ENCODE measurements around the gene BOD1. TPM values are rescaled to one million over a fixed set of nuclear protein-coding genes. Genes with fewer than 3 reads are reported as not detected.
A peak's percentile ranks its signal among the peaks of the same experiment; 100 is the strongest.

BOD1 gene
- total and polyA plus RNA-seq, 9 of the 15 experiments (the other 6 are each of a cell fraction or from before 2014, with no cell fraction given) = 10.1 to 31.6 (median 22.6) TPM

GRCh38 chr5:173653822-173654523 lies 37.5 kb upstream of the BOD1 start:
- ChIA-PET CTCF (ENCODE audit: low intra/inter-chr PET ratio) (no interaction called here), POLR2A (interaction anchor here (1.0 to 2.2 kb wide), 3 partner anchors 13 to 193 kb away, joined by 3 to 7 read pairs (median 5); no protein-coding TSS in a partner anchor)
- H2AFZ ChIP-seq (ENCODE audit: low read depth, low read length) = no peak overlapping the region
- 0 out of 5 replicates have a peak, but pooled peaks cover 0 to under 1% of the 10 kb centered on the region in 2 experiments for H3K4me1 ChIP-seq (replicated peaks in 1 of 2; ENCODE audit: control insufficient read depth in 2 of 2, insufficient read depth in 2 of 2, low read length in 2 of 2)
- H3K9me1 ChIP-seq (ENCODE audit: control insufficient read depth, insufficient read depth, low read length) = no peaks in the 10 kb centered on the region
- intact Hi-C loops (cut with micrococcal nuclease) = no loop called here
- no peak overlapping the region for H3K9ac ChIP-seq (ENCODE audit: insufficient read depth in 1 of 2, low read depth in 2 of 2, low read length in 2 of 2)
- H3K36me3 ChIP-seq (ENCODE audit: control insufficient read depth, insufficient read depth, low read length) = no peaks in the 10 kb centered on the region
- H3K9me3 ChIP-seq (replicated peaks; ENCODE audit: control insufficient read depth, insufficient read depth, low read depth, low read length) = peaks cover 4% of the 10 kb centered on the region; the same call in 1 of the 2 replicates
- ATAC-seq = no peak
- H3K27ac ChIP-seq (ENCODE audit: extremely low read depth, low read depth, low read length) = no peak overlapping the region
- no peaks in the 10 kb centered on the region for H3K27me3 ChIP-seq (ENCODE audit: control insufficient read depth in 2 of 2, insufficient read depth in 2 of 2, low read length in 2 of 2)
- TF ChIP-seq ZFP36 (IDR thresholded peaks at IDR 0.05; ENCODE audit: low read depth, low read length, partially characterized antibody) (peak; percentile 93), HNRNPL (IDR thresholded peaks at IDR 0.05; ENCODE audit: low read depth, low read length) (no peak), NCOA6 (IDR thresholded peaks at IDR 0.05) (no peak), CBX5 (IDR thresholded peaks at IDR 0.05; ENCODE audit: borderline replicate concordance, low read depth) (0 out of 2 replicates have a peak, but pooled peaks have one; percentile 11), LCOR (CRISPR knock-in tag; IDR thresholded peaks at IDR 0.05) (no peak)
- no TSS peak for BruUV-seq (replicated peaks)
- no peaks in the 10 kb centered on the region for H3K79me2 ChIP-seq (ENCODE audit: control insufficient read depth, insufficient read depth, low read length)
- no peaks in the 10 kb centered on the region for H4K20me1 ChIP-seq (replicated peaks; ENCODE audit: control insufficient read depth, insufficient read depth, low read length)
- H3K4me2 ChIP-seq (ENCODE audit: insufficient read depth, low read length) = no peak overlapping the region
- 27% methylated on average over 9 of the region's 10 CpGs for WGBS (ENCODE audit: insufficient coverage, low coverage, missing lambda C conversion rate)
- in situ Hi-C loops (cut with MboI) = no loop called here
- DNase-seq (ENCODE audit: extremely low read depth in 1 of 4, low spot score in 3 of 4) = no peak
- no peak overlapping the region for H3K4me3 ChIP-seq
- FAIRE-seq = no peak

Data from K562 (cell line).